Liver (tissue), 9 donors: ENCODE data around the gene TMOD2. TPM values are rescaled to one million over a fixed set of nuclear protein-coding genes. Genes with fewer than 3 reads are reported as not detected.

ENCODE experiments used
- DNase-seq: peaks from one replicate; pipeline ENCODE4 v3.0.0-alpha.2; 2017; ENCODE audit warnings: low spot score
- H3K27ac ChIP-seq, 2 donors: one replicate each; pipeline ENCODE4 v1.7.0; 2013; ENCODE audit warnings: inconsistent platforms in 2 of 2, low read length in 2 of 2, control low read depth in 1 of 2, low read depth in 1 of 2, mild to moderate bottlenecking in 1 of 2
- H3K27me3 ChIP-seq, 4 donors: one replicate each; pipeline versions ENCODE4 v1.6.1 to v1.7.0; 2013; ENCODE audit warnings: low read length in 3 of 4, inconsistent platforms in 1 of 4, mild to moderate bottlenecking in 1 of 4, moderate library complexity in 1 of 4; ENCODE audit not compliant: control insufficient read depth in 4 of 4, insufficient read depth in 4 of 4
- H3K36me3 ChIP-seq, 4 donors: one replicate each; pipeline versions ENCODE4 v1.6.1 to v1.7.0; 2013; ENCODE audit warnings: low read length in 3 of 4, mild to moderate bottlenecking in 3 of 4, low read depth in 1 of 4, moderate library complexity in 1 of 4; ENCODE audit not compliant: control insufficient read depth in 4 of 4, insufficient read depth in 3 of 4
- H3K4me1 ChIP-seq, 4 donors: one replicate each; pipeline versions ENCODE4 v1.6.1 to v1.7.0; 2013; ENCODE audit warnings: low read length in 3 of 4, mild to moderate bottlenecking in 3 of 4, moderate library complexity in 1 of 4; ENCODE audit not compliant: control insufficient read depth in 4 of 4, insufficient read depth in 4 of 4
- H3K4me3 ChIP-seq, 3 donors: one replicate each; pipeline versions ENCODE4 v1.6.1 to v1.7.0; 2013; ENCODE audit warnings: low read length in 3 of 3, control low read depth in 1 of 3, low read depth in 1 of 3, mild to moderate bottlenecking in 1 of 3
- H3K9ac ChIP-seq, 2 donors: one replicate each; pipeline ENCODE4 v1.7.0; 2013; ENCODE audit warnings: low read length in 2 of 2, mild to moderate bottlenecking in 2 of 2, moderate library complexity in 2 of 2, control low read depth in 1 of 2, low read depth in 1 of 2
- H3K9me3 ChIP-seq, 4 donors: one replicate each; pipeline versions ENCODE4 v1.6.1 to v1.7.0; 2013; ENCODE audit warnings: low read length in 3 of 4; ENCODE audit not compliant: control insufficient read depth in 4 of 4
- EGR1 ChIP-seq, 2 donors: IDR thresholded peaks; 2 replicates each; pipeline ENCODE4 v1.6.1; 2016 to 2018; ENCODE audit warnings: antibody characterized with exemption in 2 of 2, low read depth in 2 of 2
- FOXA1 ChIP-seq: IDR thresholded peaks from 2 replicates; pipeline ENCODE4 v1.6.1; 2016; ENCODE audit warnings: antibody characterized with exemption
- GABPA ChIP-seq, 2 donors: IDR thresholded peaks in 1 of 2; conservative IDR thresholded peaks in 1 of 2; 2 replicates each; pipeline ENCODE4 v1.6.1; 2016; ENCODE audit warnings: antibody characterized with exemption in 2 of 2, mild to moderate bottlenecking in 1 of 2, moderate library complexity in 1 of 2
- HNF4A ChIP-seq, 2 donors: conservative IDR thresholded peaks; 2 replicates each; pipeline ENCODE4 v1.6.1; 2016; ENCODE audit warnings: antibody characterized with exemption in 2 of 2, mild to moderate bottlenecking in 2 of 2
- HNF4G ChIP-seq: IDR thresholded peaks from 2 replicates; pipeline ENCODE4 v1.6.1; 2016; ENCODE audit warnings: antibody characterized with exemption
- JUND ChIP-seq, 2 donors: IDR thresholded peaks; 2 replicates each; pipeline ENCODE4 v1.6.1; 2016; ENCODE audit warnings: antibody characterized with exemption in 2 of 2
- RXRA ChIP-seq, 2 donors: IDR thresholded peaks; 2 replicates each; pipeline ENCODE4 v1.6.1; 2017 to 2018; ENCODE audit warnings: antibody characterized with exemption in 2 of 2, mild to moderate bottlenecking in 1 of 2
- TAF1 ChIP-seq: conservative IDR thresholded peaks from 2 replicates; pipeline ENCODE4 v1.6.1; 2016; ENCODE audit warnings: antibody characterized with exemption, mild to moderate bottlenecking
- WGBS: extraction: QIAGEN DNeasy Blood & Tissue Kit; methylation state at CpG from one replicate; pipeline ENCODE4 v1.1.7; 2013; 5-methylcytosine and 5-hydroxymethylcytosine counted together
- polyA plus RNA-seq, 2 donors: library from polyadenylated mRNA; stranded (reverse) in 1 of 2; unstranded in 1 of 2; fragments of 200-250 nt in 1 of 2; fragments of >200 nt in 1 of 2; fragmentation: Nextera tagmentation in 1 of 2; extraction: Ambion mirVana in 1 of 2; gene quantifications; one replicate each; pipeline versions ENCODE4 v1.2.1 to v1.2.3, GENCODE V29; 2013 to 2015
- total RNA-seq, 2 donors: library from RNA; depleted of rRNA; stranded (reverse); fragments of >200 nt; gene quantifications; one replicate each; pipeline ENCODE4 v1.2.3, GENCODE V29; 2014
- TF ChIP-seq, protein P1 (sequence below): IDR thresholded peaks from 2 replicates; pipeline ENCODE4 v1.6.1; 2016; ENCODE audit warnings: antibody characterized with exemption, mild to moderate bottlenecking
- TF ChIP-seq, protein P2 (sequence below): IDR thresholded peaks from 2 replicates; pipeline ENCODE4 v1.6.1; 2016; ENCODE audit warnings: antibody characterized with exemption
- TF ChIP-seq, protein P3 (sequence below): fragments of 150-350 bp; IDR thresholded peaks from 2 replicates; pipeline ENCODE4 v1.5.1; 2017; ENCODE audit warnings: improper control_type of control experiment, low read depth, low read length; ENCODE audit not compliant: missing input control
- donor health status: healthy.
- donor health status: healthy.
- donor health status: healthy.
- donor health status: healthy.
- donor health status: healthy.

TMOD2 gene
- total and polyA plus RNA-seq, 4 donors = 0.46 to 2.1 (median 1.1) TPM

DNA sequence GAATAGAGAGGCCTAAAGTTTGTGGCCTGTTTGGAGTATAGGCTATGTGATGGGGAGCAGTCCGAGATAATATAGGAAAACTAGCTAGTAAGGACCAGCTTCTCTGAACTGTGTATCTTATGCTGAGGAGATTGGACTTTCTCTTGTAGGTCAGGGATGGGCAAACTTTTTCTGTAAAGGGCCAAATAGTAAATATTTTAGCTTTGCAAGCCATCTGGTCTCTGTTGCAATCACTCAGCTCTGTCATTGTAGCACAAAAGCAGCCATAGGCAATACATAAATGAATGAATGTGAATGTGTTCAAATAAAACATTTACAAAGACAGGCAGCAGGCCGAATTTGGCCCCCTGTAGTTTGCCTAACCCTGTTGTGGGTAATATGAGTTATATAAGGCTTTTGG, 102.6 kb downstream of the TMOD2 start (continued):
- TF ChIP-seq, protein P1, sequence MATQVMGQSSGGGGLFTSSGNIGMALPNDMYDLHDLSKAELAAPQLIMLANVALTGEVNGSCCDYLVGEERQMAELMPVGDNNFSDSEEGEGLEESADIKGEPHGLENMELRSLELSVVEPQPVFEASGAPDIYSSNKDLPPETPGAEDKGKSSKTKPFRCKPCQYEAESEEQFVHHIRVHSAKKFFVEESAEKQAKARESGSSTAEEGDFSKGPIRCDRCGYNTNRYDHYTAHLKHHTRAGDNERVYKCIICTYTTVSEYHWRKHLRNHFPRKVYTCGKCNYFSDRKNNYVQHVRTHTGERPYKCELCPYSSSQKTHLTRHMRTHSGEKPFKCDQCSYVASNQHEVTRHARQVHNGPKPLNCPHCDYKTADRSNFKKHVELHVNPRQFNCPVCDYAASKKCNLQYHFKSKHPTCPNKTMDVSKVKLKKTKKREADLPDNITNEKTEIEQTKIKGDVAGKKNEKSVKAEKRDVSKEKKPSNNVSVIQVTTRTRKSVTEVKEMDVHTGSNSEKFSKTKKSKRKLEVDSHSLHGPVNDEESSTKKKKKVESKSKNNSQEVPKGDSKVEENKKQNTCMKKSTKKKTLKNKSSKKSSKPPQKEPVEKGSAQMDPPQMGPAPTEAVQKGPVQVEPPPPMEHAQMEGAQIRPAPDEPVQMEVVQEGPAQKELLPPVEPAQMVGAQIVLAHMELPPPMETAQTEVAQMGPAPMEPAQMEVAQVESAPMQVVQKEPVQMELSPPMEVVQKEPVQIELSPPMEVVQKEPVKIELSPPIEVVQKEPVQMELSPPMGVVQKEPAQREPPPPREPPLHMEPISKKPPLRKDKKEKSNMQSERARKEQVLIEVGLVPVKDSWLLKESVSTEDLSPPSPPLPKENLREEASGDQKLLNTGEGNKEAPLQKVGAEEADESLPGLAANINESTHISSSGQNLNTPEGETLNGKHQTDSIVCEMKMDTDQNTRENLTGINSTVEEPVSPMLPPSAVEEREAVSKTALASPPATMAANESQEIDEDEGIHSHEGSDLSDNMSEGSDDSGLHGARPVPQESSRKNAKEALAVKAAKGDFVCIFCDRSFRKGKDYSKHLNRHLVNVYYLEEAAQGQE = no peak
- TF ChIP-seq, protein P2, sequence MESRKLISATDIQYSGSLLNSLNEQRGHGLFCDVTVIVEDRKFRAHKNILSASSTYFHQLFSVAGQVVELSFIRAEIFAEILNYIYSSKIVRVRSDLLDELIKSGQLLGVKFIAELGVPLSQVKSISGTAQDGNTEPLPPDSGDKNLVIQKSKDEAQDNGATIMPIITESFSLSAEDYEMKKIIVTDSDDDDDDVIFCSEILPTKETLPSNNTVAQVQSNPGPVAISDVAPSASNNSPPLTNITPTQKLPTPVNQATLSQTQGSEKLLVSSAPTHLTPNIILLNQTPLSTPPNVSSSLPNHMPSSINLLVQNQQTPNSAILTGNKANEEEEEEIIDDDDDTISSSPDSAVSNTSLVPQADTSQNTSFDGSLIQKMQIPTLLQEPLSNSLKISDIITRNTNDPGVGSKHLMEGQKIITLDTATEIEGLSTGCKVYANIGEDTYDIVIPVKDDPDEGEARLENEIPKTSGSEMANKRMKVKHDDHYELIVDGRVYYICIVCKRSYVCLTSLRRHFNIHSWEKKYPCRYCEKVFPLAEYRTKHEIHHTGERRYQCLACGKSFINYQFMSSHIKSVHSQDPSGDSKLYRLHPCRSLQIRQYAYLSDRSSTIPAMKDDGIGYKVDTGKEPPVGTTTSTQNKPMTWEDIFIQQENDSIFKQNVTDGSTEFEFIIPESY = no peak

DNA sequence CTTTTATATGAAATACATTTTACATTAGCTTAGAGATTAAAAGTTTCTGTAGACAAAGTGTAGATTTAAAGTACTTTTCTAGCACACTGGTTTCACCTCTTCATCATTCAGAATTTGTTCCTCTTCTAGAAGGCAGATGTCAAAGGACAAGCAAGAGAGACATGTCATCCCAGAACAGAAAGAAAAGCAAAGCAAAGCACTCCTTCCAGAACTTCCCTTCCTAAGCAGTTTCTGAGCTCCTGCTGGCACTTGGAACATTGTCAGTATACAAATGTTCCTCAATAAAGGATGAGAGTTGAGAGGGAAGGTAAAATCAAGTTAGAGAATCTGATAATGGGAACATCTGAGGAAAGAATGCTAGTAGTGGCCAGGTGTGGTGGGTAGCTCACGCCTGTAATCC, 104.2 kb downstream of the TMOD2 start:
- Histone ChIP-seq H3K27ac (no peak overlapping the region), H3K4me1 (peaks cover 4 to 16% (median 8%) of the 10 kb centered on the region in 4 donors), H3K36me3 (no peaks in the 10 kb centered on the region), H3K27me3 (no peaks in the 10 kb centered on the region), H3K9me3 (no peaks in the 10 kb centered on the region), H3K9ac (no peak overlapping the region), H3K4me3 (no peak overlapping the region)
- DNase-seq = no peak
- 98% methylated on average over 1 of the region's 1 CpG for WGBS
- TF ChIP-seq HNF4A (conservative IDR thresholded peaks at IDR 0.05) (no peak), FOXA1 (no peak), JUND (IDR thresholded peaks at IDR 0.05) (no peak), TAF1 (no peak)
- TF ChIP-seq, protein P3, sequence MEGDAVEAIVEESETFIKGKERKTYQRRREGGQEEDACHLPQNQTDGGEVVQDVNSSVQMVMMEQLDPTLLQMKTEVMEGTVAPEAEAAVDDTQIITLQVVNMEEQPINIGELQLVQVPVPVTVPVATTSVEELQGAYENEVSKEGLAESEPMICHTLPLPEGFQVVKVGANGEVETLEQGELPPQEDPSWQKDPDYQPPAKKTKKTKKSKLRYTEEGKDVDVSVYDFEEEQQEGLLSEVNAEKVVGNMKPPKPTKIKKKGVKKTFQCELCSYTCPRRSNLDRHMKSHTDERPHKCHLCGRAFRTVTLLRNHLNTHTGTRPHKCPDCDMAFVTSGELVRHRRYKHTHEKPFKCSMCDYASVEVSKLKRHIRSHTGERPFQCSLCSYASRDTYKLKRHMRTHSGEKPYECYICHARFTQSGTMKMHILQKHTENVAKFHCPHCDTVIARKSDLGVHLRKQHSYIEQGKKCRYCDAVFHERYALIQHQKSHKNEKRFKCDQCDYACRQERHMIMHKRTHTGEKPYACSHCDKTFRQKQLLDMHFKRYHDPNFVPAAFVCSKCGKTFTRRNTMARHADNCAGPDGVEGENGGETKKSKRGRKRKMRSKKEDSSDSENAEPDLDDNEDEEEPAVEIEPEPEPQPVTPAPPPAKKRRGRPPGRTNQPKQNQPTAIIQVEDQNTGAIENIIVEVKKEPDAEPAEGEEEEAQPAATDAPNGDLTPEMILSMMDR = no peak

DNA sequence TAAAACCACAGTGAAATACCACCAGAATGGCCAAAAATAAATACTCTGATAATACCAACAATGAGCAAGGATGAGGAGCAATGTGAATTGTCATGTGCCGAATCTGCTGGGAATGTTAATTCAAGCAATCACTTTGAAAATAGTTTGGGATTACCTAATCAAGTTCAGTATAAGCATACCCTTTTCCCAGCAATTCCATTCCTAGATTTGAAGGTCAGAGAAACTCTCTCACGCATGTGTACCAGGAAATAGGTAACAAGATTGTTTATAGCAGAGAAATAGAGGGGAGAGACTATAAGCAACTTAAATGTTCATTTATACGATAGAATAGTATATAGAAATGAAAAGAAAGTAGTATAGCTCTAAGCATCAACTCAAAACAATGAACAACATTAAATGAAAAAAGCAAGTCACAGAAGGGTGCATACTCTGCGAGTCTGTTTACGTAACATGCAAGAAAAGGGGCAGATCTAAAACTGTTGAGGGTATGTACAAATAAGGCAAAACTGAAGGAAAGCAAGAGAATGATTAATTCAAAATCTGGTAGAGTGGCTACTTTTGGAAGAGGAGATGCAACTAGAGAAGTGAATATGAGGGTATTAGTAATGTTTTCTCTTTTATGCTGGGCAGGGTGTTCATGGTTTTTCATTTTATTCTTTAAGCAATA, 105.5 kb downstream of the TMOD2 start:
- H3K27ac ChIP-seq = no peak overlapping the region
- H3K4me3 ChIP-seq = no peak overlapping the region
- no peaks in the 10 kb centered on the region for H3K9me3 ChIP-seq
- H3K9ac ChIP-seq = no peak overlapping the region
- H3K36me3 ChIP-seq = no peaks in the 10 kb centered on the region
- H3K27me3 ChIP-seq = no peaks in the 10 kb centered on the region
- peaks cover 4 to 16% (median 8%) of the 10 kb centered on the region in 4 donors for H3K4me1 ChIP-seq
- 85% methylated on average over 5 of the region's 5 CpGs for WGBS
- DNase-seq = no peak
- TF ChIP-seq, protein P3 = no peak
- TF ChIP-seq, protein P1 = no peak
- TF ChIP-seq JUND (IDR thresholded peaks at IDR 0.05) (no peak), TAF1 (no peak), GABPA (IDR thresholded peaks at IDR 0.05 in 1 of 2, conservative IDR thresholded peaks at IDR 0.05 in 1 of 2) (no peak), HNF4G (no peak), RXRA (IDR thresholded peaks at IDR 0.05) (no peak), EGR1 (IDR thresholded peaks at IDR 0.05; ENCODE audit: low read depth in 2 of 2) (no peak), HNF4A (conservative IDR thresholded peaks at IDR 0.05) (no peak)
- TF ChIP-seq, protein P2 = no peak
